SK-N-DZ (cell line): ENCODE measurements around the gene CPNE9. TPM values are rescaled to one million over a fixed set of nuclear protein-coding genes. Genes with fewer than 3 reads are reported as not detected.

Source experiments
- DNase-seq: peaks from one replicate; pipeline ENCODE4 v3.0.0-alpha.2; 2015; ENCODE audit warnings: low spot score
- polyA plus RNA-seq, 2 experiments: library from polyadenylated mRNA; depleted of rRNA; stranded (reverse); fragments of >200 nt; gene quantifications; 2 replicates each; pipeline ENCODE4 v1.2.3, GENCODE V29; 2014

Gene CPNE9, protein sequence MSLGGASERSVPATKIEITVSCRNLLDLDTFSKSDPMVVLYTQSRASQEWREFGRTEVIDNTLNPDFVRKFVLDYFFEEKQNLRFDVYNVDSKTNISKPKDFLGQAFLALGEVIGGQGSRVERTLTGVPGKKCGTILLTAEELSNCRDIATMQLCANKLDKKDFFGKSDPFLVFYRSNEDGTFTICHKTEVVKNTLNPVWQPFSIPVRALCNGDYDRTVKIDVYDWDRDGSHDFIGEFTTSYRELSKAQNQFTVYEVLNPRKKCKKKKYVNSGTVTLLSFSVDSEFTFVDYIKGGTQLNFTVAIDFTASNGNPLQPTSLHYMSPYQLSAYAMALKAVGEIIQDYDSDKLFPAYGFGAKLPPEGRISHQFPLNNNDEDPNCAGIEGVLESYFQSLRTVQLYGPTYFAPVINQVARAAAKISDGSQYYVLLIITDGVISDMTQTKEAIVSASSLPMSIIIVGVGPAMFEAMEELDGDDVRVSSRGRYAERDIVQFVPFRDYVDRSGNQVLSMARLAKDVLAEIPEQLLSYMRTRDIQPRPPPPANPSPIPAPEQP
- polyA plus RNA-seq (2014; cell fraction: cytosol; rRNA removed): 0.30 TPM in 1 of 2 replicates, not detected in the other
- polyA plus RNA-seq (2014; cell fraction: nucleus; rRNA removed): 1.9 TPM in 1 of 2 replicates, not detected in the other

DNA sequence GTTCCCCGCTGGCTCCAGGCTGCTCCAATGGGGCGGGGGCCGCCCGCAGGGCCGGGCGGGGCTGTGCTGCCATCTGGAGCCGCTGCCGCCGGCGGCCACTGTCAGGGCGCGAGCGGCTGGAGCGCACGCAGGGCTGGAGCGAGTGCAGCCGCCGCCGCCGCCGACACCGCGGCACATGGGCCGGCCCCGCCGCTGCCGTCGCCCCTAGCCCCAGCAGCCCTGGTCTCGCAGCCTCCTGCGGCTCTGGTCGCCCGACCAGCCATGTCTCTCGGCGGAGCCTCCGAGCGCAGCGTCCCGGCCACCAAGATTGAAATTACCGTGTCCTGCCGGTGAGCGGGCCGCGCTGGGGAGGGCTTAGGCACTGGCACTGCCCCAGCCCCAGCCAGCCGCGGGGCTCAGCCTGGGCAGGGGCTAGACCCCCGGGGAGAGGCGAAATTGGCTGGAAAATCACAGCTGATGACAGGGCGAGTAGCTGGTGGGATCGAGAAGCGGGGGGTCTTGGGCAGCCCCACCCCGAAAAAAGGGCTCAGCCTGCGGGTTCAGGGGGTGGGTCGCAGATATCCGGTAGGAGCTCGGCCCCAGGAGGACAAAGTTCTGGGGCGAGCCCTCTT is at the start of gene CPNE9:
Gene CPNE9, plus strand, starts transcription at position 98 of the 611 bp plus-strand sequence. Its CDS starts 164 bp downstream, at position 262.
- no peak for DNase-seq

DNA sequence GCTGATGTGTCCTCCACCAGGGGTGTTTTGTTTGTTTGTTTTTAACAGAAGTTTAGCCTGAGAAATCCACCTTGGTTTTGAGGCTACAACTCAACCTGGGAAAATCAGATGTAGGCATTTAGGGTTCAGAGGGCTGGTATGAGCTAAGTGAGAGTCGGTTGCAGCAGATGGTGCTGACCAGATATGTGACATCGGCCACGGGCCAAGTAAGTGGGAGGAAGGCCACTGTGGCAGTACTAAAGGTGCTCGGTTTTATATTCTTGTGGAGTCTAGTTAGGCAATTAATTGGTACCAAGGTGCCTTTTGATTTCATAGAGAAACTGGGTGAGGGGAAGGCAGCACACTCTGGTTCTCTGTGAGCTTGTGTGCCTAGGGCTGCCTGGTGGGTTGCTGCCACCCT is 43.8 kb upstream of the CPNE9 start:
- no peak for DNase-seq

DNA sequence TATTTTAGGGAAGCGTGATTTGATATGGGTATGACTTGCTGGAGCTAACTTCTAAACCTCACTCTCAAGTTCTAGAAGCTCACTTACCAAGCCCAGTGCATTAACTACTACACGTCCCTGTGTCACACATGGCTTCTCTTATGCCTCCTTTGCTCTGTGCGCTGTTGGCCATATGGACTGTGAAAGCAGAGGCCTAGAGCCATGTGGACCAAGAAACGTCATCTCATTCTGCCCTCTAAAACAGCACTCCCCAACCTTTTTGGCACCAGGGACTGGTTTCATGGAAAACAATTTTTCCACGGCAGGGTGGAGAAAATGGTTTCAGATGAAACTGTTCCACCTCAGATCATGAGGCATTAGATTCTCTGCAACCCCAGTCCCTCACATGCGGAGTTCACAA is 42.7 kb upstream of the CPNE9 start:
- no peak for DNase-seq

DNA sequence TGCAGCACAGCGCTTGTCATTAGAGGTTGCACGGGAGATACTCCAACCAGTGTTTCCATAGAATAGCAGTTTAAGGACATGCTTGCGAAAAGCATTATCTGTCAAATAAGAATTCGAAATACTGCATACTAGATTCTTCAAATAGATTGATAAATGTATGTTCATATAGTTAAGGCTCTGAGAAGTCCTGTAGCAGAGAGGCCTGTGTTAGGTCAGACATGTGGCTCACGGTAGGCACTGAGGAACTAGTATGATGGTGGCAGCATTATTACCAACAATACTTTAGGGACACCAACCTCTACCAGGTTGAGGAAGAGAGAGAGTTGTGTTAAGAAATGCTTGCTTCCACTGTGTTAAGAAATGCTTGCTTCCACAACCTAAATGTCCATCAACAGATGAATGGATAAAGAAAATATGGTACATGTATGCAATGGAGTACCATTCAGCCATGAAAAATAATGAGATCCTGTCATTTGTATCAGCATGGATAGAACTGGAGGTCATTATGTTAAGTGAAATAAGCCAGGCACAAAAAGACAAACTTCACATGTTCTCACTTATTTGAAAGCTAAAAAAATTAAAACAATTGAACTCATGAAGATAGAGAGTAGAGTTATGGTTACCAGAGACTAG is 39.4 kb upstream of the CPNE9 start:
- DNase-seq: no peak

DNA sequence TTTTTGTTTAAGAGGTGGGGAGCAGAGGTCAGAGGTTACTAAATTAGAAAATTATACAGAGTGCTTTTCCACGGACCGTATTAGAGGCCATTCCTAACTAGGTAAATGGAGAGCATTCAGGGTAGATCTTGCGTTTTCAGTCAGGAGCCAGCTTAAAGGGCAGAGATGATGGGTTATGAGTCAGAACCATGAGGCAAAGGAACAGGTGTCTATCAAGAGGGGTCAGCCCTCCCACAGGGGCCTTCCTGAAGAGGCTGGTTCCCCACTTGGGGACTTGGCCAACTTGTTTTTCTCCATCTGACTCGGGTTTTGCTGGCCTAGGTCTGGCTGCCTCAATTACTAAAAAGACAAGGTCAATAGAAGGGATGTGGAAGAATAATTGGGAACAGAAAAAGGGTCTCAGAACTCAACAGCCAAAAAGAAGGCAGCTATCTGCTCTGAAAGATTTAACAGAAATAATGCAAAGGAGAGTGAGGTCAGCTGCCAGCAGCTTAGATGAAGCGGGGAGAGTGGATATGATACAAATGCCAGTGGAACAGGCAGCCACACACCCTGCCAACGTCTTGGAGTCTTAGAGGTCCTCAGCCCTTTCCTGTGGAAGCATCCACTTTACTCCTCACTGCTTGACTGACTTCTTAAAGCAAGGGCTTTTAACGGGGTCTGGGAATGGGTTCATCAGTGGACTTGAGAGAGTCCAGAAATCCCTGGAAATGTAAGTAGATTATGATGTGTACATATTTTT is 36.8 kb upstream of the CPNE9 start:
- DNase-seq: no peak

DNA sequence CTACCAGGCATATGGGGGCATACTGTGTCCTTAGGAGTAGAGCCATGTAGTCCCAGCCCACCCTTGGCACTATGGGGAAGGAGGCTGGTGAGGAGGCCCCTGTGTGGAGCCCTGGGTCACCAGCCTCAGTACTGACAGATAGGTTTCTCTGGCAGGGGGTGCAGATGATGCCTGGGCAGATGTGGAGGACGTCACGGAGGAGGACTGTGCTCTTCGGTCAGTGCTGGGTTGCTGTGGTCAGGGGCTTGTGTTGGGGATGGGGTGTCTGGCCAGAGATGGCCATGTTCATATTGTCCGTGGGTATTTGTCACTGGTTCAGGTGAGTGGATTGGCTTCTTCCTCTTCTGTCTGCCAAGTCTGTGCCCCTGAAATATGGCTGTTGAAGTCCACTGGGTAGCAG is 34.4 kb upstream of the CPNE9 start:
- no peak for DNase-seq

DNA sequence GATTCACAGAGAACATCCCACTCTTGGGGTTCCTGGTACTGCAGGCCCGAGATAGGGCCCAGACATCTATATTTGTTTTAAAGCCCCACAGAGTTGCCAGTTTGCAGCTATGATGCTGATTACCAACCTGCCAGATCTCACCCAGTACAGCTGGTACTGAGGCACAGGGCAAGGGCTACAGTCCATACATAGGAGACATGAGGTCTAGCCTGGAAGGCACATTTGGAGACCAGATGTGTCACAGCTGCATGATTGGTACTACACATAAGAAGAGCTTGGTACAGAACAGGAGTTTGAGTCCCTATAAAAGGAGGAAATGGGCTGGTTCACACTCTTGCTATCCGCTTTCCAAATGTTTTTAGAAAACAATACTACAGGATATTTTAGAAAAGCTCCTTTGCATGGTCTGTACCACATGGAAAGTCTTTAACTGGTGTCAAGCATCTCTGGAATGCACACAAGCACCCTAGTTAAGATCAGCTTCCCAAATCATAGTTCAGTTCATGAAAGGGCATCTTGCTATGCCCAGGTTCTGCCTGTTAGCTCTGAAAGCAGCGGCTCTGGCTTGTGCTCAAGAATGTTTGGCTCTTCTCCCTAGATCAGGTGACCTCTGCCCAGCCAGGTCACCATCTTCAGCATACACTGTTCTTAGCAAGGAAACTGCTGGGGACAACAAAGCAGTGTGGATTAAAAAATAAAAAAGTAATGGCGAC is 33.8 kb upstream of the CPNE9 start:
- no peak for DNase-seq

DNA sequence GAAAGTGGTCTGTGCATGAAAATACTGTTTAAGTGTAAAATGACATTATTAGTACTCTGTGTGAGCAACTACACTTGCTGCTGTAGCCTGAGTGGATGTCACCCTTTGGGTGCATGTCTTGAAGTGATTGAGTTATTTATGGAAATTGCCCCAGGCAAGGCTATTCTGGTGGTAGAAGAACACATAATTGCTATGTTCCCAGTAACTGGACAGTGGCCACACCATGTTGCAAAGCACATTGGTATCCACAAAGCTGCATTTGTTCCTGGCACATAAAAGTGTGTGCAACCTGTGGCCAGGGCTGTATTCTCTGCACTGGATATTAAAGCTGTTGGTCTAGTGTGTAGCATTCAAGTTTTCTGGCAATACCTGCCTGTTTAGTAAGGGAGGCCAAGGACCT is 30.6 kb upstream of the CPNE9 start:
- no peak for DNase-seq

DNA sequence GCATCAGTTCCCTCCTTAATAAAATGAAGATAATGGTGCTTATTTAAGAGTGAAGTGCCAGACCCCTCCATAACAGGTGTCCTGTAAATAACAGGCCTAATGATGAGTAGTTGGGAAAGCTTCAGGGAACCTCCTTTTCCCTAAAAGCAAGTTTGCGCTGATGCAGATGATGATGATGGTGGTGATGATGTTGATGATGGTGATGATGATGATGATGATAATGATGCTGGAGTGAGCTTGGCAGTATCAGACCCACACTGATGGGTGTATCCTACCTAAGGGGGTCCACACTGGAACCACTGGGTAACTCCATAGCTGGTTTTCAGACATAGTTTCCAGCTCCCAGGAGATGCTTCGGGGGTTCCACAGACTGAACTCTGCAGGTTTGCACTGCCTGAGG is 29.9 kb upstream of the CPNE9 start:
- no peak for DNase-seq

DNA sequence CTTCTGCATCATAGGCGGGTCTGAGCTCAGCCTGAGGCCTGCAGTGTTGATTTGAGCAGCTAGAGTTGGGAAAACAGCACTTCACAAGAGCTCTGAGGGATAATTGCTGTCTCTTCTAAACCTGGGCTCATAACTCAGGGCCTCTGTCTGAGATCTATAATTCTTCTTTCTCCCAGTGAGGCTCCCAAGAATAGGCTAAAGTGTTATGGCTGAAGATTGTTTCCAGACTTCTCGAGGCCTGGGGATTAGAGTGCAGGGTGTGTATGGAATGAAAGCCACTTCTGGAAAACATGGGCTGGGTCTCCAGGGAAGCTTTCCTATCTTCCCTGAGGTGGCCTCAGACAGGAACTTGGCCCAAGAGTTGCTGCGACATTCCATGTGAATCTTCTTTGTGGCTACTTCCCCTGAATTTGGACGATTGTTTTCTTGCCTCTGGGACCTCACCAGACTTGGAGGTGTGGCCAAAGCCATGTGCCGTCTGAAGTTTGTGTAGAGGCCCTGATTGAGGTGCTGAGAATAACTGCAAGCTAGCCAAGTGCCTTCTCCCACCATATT is 27.8 kb upstream of the CPNE9 start:
- DNase-seq: no peak

DNA sequence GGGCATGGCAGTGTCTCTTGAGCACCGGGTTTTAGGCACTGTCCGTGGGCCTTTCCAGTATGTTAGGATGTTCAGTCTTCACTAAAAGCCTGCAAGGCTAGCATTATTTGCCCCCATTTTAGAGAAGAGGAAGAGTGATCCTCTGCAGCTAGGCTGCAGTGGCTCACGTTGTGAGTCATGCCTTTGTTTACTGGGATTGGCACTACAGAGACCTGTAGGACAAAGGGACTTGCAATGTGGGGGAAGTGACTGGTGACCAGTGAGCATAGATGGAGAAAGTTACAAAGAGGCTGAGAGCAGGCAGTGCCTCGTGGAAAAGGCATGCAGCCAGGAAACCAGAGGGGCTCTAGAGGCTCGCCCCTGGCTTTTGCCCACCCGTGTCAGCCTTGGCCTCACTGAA is 26.8 kb upstream of the CPNE9 start:
- DNase-seq: no peak

DNA sequence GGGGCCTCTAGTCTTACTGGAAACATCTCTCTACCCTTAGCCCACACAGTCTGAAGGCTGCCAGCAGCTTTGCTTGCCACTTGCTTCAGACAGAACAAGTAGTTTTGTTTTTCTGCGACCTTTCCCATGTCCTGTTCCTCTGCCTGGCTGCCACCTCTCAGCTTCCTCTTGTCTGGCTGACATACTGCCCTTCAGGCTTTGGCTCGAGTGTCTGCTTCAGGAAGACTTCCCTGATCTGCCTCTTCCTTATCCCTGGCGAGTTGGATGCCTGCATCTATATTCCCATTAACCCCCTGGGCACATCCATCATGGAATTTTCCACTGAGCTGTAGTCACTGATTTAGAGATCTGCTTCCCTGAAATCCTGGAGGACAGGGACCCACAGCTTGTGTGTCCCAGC is 25.1 kb upstream of the CPNE9 start:
- DNase-seq: no peak

DNA sequence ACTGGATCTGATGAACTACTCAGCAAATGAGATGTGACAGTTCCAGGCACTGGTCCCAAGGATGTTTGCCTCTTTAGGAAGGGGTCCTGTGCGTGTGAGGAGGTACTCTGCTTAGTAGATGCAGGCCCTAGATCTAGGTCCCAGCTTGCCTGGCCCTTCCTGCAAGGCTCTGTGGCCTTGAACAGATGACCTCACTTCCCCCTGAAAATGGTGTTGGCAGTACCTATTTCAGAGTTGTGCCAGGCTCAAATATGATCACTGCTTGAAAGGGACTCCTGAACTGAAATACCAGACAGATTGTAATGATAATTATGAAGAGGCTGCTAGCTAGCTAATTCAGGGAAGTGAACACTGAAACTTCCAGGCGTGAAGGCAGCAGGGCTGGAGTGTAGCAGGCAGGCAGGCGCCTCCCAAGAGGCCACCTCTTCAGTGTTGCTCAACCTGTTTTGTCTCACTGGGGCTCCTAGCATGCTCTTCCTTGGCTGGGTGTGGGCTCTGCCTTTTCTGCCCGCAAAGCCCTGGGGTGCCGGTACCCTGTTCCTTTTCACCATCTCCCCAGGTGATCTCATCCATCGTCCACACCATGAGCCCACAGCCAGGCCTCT is 24.1 kb upstream of the CPNE9 start:
- no peak for DNase-seq

DNA sequence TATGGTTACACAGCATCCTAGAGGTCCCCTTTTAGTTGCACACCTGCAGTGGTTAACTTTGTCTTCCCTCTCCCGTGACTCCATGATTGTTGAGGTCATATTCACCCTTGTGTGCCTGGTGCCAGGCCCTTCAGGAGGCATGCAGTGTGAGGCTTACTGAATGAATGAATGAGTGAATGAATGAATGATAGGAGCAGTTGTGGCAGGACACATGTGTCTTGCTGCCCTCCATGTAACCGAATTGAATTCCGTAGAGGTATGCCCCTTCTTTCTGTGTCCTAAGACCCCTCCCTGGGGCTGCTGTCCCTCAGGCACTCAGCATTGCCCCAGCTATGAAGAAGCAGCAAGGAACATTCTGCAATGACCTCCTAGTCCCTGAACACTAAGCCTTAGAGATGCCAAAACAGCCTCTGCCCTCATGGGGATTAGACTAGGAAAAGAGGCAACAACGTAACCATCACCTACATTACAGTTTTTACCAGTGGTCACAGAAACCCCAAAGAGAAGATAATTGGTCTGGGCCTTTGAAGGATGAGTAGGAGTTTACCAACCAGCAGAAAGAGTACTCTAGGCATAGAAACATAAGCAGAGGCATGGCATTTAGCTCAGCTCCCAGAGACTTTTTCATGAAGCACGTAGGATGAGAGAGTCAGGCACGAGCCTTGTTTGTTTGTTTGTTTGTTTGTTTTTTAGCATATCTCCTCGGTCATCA is 22.5 kb upstream of the CPNE9 start:
- DNase-seq: no peak

DNA sequence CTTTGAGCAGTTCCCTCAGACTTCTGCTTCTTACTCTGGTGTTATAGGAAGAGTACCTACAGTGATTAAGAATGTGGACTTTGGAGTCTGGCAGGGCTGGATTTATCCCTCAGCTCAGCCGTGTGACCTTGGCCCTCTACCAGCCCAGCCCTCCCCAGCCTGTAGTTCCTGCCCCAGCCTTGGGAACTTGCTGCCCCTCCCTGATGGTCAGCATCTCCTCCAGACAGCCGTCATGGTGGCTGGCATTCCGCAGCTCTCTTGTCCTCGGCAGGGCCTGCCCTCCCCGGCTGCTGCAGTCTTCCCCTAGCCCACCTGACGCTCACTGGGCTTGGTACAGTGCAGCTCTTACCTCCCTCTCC is 21.9 kb upstream of the CPNE9 start:
- DNase-seq: no peak

DNA sequence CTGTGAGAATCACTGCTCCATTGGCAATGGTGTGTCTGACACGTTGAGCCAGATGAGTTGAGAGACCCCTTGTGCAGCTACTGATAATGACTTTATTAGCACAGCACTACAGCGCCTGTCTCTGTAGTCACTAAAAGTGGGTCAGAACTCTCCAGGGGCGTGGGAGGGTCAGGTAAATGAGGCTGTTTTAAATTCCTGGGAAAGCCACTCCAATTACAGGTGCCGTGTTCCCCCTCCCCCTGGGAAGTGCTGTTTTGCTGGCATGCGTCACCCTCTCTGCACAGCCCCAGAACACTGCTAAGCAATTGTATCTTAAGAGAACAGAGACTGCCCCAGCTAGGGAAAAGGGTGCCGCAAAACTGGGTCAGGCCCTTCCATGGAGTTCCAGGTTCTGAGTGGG is 21.5 kb upstream of the CPNE9 start:
- no peak for DNase-seq

DNA sequence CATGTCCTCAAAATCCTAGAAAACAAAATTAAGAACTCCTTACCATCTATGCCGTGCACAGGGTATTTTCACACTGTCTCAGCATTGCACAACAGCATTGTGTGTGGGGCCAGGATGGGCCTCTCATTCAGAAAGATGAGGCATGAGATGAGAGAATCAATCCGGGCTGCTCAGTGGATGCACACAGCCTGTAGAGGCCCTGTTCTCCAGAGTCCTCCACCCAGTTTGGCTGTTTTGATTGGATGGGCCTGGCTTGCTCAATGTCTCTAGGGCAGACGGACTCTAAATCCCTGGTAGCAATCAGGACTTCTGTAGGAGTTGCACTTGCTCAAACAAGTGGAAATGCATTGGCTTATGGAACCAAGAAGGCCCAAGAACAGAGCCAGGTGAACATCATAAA is 20.2 kb upstream of the CPNE9 start:
- no peak for DNase-seq

DNA sequence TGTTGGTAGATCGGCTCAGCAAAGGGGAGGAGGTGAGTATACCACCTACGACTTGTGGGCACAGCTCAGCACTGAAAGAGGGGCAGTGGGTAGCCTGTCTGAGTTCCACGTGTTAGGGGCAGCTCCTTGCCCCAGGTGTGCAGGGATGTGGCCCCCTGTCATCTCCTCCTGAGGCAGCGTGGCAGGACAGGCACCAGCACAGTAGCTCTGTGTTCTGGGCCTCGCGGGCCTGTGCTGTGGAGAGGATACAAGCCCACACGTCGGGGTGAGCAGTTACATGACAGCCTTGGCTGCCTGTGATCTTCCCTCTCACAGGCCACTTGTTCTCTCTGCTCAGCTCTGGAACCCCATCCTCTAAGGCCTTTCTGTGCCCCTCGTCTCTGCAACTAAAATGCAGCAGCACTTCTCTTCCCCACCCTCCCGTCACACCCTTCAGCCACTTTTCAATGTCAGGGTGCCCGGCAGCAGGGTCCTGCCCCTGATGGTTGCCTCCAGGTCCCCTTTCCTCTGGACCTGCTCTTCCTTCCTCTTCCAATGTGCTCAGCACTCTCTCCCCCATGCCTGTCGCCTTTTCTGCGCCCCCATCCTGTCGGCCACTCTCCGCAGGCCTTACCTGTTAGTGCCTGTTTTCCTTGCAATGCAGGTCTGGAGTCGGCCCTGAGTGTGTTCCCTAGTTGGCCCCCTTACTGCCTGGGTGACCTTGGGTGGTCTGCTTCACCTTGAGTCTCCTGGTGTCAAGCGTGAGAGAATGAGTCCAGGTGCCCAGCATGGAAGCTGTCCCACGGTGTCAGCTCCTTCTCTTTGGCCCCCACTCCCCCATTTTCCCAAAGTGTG is 18.2 kb upstream of the CPNE9 start:
- no peak for DNase-seq

DNA sequence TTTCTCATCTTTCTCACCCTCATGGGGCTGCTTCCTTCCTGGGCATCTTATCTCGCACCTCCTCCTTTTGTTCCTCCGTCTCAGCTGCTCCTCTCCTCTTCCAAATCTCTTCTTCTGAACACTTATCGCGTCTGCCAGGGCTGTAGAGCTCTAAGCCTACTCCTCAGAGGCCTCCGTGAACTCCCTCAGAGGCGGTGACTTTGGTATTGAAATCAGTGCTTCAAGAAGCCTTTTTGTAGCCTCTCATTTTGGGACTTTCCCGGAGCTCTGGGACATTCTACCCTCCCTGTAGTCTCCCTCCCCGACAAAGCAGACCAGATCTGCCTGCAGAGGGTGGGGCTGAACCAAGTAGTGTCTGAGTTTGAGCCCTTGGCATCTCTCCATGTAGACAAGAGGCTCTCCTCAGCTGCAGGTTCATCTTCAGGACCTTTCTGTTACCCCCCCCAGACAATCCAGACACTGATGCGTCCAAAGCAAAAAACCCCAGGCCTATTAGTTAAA is 17.5 kb upstream of the CPNE9 start:
- DNase-seq: no peak
